Uterus (tissue), 4 donors: ENCODE data around the gene TAP1. TPM values are rescaled to one million over a fixed set of nuclear protein-coding genes. Genes with fewer than 3 reads are reported as not detected.

Source experiments
- DNase-seq, 2 donors: peaks; one replicate each; pipeline ENCODE4 v3.0.0-alpha.2; 2019 to 2020
- H3K27ac ChIP-seq, 2 donors: fragments of 200-600 bp; sonication (generic); 1 replicate in 1 of 2; 2 replicates in 1 of 2; pipeline ENCODE4 v1.5.1; 2016 to 2018
- H3K27me3 ChIP-seq, 2 donors: fragments of 200-600 bp; sonication (generic); one replicate each; pipeline ENCODE4 v1.5.1; 2018 to 2019; ENCODE audit warnings: control low read depth in 1 of 2
- H3K36me3 ChIP-seq, 2 donors: fragments of 200-600 bp; sonication (generic); one replicate each; pipeline ENCODE4 v1.5.1; 2019; ENCODE audit warnings: control low read depth in 1 of 2
- H3K4me1 ChIP-seq, 2 donors: fragments of 200-600 bp; sonication (generic); one replicate each; pipeline ENCODE4 v1.5.1; 2018 to 2019; ENCODE audit warnings: control low read depth in 1 of 2
- H3K4me3 ChIP-seq, 2 donors: fragments of 200-600 bp; sonication (generic); 1 replicate in 1 of 2; 2 replicates in 1 of 2; pipeline ENCODE4 v1.5.1; 2018 to 2019; ENCODE audit warnings: mild to moderate bottlenecking in 1 of 2
- H3K9me3 ChIP-seq, 2 donors: fragments of 200-600 bp; sonication (generic); one replicate each; pipeline ENCODE4 v1.5.1; 2019; ENCODE audit warnings: control low read depth in 1 of 2
- CTCF ChIP-seq, 4 experiments: fragments of 200-600 bp in 2 of 4; fragments of 450-650 bp in 2 of 4; sonication (generic) in 2 of 4; IDR thresholded peaks; one replicate each; pipeline ENCODE4 v1.5.1; 2016 to 2019; ENCODE audit warnings: antibody characterized with exemption in 4 of 4, mild to moderate bottlenecking in 2 of 4, moderate library complexity in 1 of 4
- POLR2A ChIP-seq, 2 donors: fragments of 450-650 bp; IDR thresholded peaks; one replicate each; pipeline ENCODE4 v1.6.1; 2016; ENCODE audit warnings: antibody characterized with exemption in 2 of 2, mild to moderate bottlenecking in 1 of 2, moderate library complexity in 1 of 2
- intact Hi-C: fragments of 100-400 bp; cut with DNase I; formaldehyde crosslinking; loops from one replicate; pipeline ENCODE4 v1.15.1; 2023; ENCODE audit warnings: low total_unique reads
- total RNA-seq, 4 donors: library from RNA; depleted of rRNA in 3 of 4; stranded (reverse); fragments of >200 nt in 3 of 4; gene quantifications; one replicate each; pipeline versions ENCODE4 v1.1.0 to v1.2.4, GENCODE V29; 2014 to 2023
- donor health status: DM: yes; HTN: yes; CAD: no.

The TAP1 gene
- total RNA-seq, 4 donors from 2014 or later, result 18.2 to 62.2 (median 26.5) TPM

DNA sequence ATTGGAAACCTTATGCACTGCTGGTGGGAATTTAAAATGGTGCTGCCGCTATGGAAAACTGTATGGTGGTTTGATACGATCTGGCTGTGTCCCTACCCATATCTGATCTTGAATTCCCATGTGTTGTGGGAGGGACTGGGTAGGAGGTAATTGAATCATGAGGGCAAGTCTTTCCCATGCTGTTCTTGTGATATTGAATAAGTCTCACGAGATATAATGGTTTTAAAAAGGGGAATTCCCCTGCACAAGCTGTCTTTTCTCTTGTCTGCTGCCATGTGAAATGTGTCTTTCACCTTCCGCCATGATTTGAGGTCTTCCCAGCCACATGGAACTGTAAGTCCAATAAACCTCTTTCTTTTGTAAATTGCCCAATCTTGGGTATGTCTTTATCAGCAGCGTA, 19.8 kb downstream of the TAP1 start:
- Histone ChIP-seq H3K9me3 (no peaks in the 10 kb centered on the region), H3K27ac (no peak overlapping the region), H3K36me3 (no peaks in the 10 kb centered on the region), H3K27me3 (no peaks in the 10 kb centered on the region), H3K4me3 (no peak overlapping the region), H3K4me1 (no peaks in the 10 kb centered on the region)
- intact Hi-C loops, result no loop called here
- DNase-seq, result no peak
- TF ChIP-seq CTCF (IDR thresholded peaks at IDR 0.05) (no peak), POLR2A (IDR thresholded peaks at IDR 0.05) (no peak)

- TF ChIP-seq POLR2A (IDR thresholded peaks at IDR 0.05) (no peak), CTCF (IDR thresholded peaks at IDR 0.05) (no peak)
- intact Hi-C loops, result no loop called here
- no peaks in the 10 kb centered on the region for H3K4me1 ChIP-seq
- no peak for DNase-seq
- H3K27me3 ChIP-seq, result no peaks in the 10 kb centered on the region
- H3K4me3 ChIP-seq, result no peak overlapping the region
- no peak overlapping the region for H3K27ac ChIP-seq
- no peaks in the 10 kb centered on the region for H3K36me3 ChIP-seq
- no peaks in the 10 kb centered on the region for H3K9me3 ChIP-seq
Observed at GRCh38 chr6:32832535-32832934, 21.0 kb downstream of the TAP1 start.

DNA sequence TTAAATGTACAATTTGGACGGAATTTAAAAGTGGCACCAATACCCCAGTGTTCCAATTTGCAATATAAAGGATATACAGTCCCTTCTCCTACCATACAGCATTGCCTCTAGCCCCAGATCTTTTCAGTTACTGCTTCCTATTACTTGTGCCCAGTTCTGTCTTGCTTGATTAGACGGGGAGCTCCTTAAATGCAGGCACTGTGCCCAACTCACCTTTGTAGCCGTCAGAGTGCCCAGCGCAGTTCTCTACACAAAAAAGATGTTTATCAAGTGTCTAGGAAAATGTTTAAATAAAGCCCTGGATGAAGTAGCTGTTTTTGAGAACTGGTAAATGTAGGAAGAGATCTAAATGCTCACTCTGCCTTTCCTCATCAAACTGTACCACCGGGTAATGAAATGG, 22.6 kb downstream of the TAP1 start:
- H3K4me3 ChIP-seq, result no peak overlapping the region
- no peak overlapping the region for H3K27ac ChIP-seq
- DNase-seq, result no peak
- TF ChIP-seq POLR2A (IDR thresholded peaks at IDR 0.05), result no peak
- TF ChIP-seq CTCF (IDR thresholded peaks at IDR 0.05), result no peak
- intact Hi-C loops, result no loop called here
- no peaks in the 10 kb centered on the region for H3K27me3 ChIP-seq
- H3K4me1 ChIP-seq, result no peaks in the 10 kb centered on the region
- no peaks in the 10 kb centered on the region for H3K36me3 ChIP-seq
- H3K9me3 ChIP-seq, result no peaks in the 10 kb centered on the region

- Histone ChIP-seq H3K4me1 (no peaks in the 10 kb centered on the region), H3K9me3 (no peaks in the 10 kb centered on the region), H3K36me3 (no peaks in the 10 kb centered on the region), H3K27me3 (no peaks in the 10 kb centered on the region), H3K27ac (no peak overlapping the region), H3K4me3 (no peak overlapping the region)
- TF ChIP-seq POLR2A (IDR thresholded peaks at IDR 0.05), result no peak
- no peak for TF ChIP-seq CTCF (IDR thresholded peaks at IDR 0.05)
- DNase-seq, result no peak
- intact Hi-C loops, result no loop called here
Observed at GRCh38 chr6:32830017-32830416, 23.5 kb downstream of the TAP1 start.

GRCh38 chr6:32829495-32829894, 24.0 kb downstream of the TAP1 start:
- Histone ChIP-seq H3K9me3 (no peaks in the 10 kb centered on the region), H3K4me3 (no peak overlapping the region), H3K27ac (no peak overlapping the region), H3K36me3 (no peaks in the 10 kb centered on the region), H3K4me1 (no peaks in the 10 kb centered on the region), H3K27me3 (no peaks in the 10 kb centered on the region)
- no peak for DNase-seq
- TF ChIP-seq CTCF (IDR thresholded peaks at IDR 0.05) (no peak), POLR2A (IDR thresholded peaks at IDR 0.05) (no peak)
- intact Hi-C loops, result no loop called here
